Stimulated activated CD4-positive, alpha-beta T cell treated with anti-CD3 and anti-CD28 coated beads, Interleukin-12 subunit alpha, Interleukin-12 subunit beta, amount 100 ng/mL, for 48 hours (primary cell): Measurements from ENCODE around the gene INPP5A.
"Not testable (repeated sequence)": the region's sequence is repeated elsewhere in the genome, so short reads cannot be mapped to it uniquely, and the experiment has no call there.

ENCODE experiments used
- DNase-seq, 3 donors: peaks; one replicate each; pipeline ENCODE4 v3.0.0-alpha.2; 2020; ENCODE audit warnings: low read depth in 2 of 3, low spot score in 1 of 3

INPP5A gene

GRCh38 chr10:132808383-132809231 is 271.0 kb downstream of the INPP5A start:
- DNase-seq = no peak

GRCh38 chr10:132809232-132810140 is 271.9 kb downstream of the INPP5A start:
- no peak for DNase-seq

- DNase-seq = no peak
Measured at GRCh38 chr10:132810141-132810806, 272.7 kb downstream of the INPP5A start.

GRCh38 chr10:132810807-132811700 is 273.5 kb downstream of the INPP5A start:
- DNase-seq = no peak

GRCh38 chr10:132811891-132812481 is 274.4 kb downstream of the INPP5A start:
- no peak for DNase-seq

GRCh38 chr10:132812520-132812919 is 274.9 kb downstream of the INPP5A start:
- no peak for DNase-seq

GRCh38 chr10:132813001-132813401 is 275.4 kb downstream of the INPP5A start:
- DNase-seq = no peak

- DNase-seq = no peak
Measured at GRCh38 chr10:132813560-132814468, 276.2 kb downstream of the INPP5A start.

- DNase-seq = no peak
Measured at GRCh38 chr10:132814469-132814856, 276.9 kb downstream of the INPP5A start.

GRCh38 chr10:132815168-132815857 is 277.7 kb downstream of the INPP5A start:
- DNase-seq = no peak

- no peak for DNase-seq
Measured at GRCh38 chr10:132816718-132817117, 279.1 kb downstream of the INPP5A start.

- DNase-seq = no peak
Measured at GRCh38 chr10:132817701-132818211, 280.2 kb downstream of the INPP5A start.

GRCh38 chr10:132820056-132820455 is 282.5 kb downstream of the INPP5A start:
- no peak for DNase-seq

GRCh38 chr10:132825783-132826523 is 288.4 kb downstream of the INPP5A start:
- DNase-seq = not testable (repeated sequence)

- DNase-seq = no peak
Measured at GRCh38 chr10:132826524-132827422, 289.2 kb downstream of the INPP5A start.

GRCh38 chr10:132827423-132827789 is 289.8 kb downstream of the INPP5A start:
- DNase-seq = no peak
